Measurements from ENCODE around the gene STAM.
A peak's percentile ranks its signal among the peaks of the same experiment; 100 is the strongest.

STAM gene

DNA sequence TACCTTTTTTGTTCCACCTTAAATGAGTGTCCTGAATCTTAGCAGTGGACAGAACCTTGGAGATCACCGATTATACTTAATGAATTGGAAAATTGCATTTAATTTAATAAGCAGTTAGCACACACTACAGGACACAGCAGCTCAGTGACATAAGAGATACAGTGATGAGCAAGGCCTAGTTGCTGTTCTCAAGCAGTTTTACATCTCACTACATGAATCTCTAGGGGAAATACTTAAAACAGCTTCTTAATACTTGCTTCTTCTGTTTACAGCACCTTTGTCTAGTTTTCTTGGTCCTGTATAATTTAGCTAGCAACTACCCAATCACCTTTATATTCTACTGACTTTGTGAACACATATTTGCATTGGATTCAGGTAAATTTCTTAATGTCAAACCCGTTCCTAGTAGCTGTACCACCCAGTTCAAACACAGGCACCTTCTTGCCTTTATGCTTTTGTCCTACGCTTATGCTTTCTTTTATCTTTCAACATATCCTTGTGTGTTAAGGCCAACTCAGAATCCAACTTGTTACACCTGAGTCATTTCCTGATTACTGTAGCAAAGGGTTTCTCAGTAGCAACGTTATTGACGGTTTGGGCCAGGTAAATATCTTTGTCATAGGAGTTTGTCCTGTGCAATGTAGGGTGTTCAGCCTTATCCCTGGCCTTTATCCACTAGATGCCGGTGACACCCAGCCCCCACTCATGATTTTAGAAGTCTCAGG lies 1.8 kb downstream of the STAM start:
- DNase-seq (ENCODE audit: extremely low read depth in 1 of 2, low read depth in 1 of 2) = no peak

DNA sequence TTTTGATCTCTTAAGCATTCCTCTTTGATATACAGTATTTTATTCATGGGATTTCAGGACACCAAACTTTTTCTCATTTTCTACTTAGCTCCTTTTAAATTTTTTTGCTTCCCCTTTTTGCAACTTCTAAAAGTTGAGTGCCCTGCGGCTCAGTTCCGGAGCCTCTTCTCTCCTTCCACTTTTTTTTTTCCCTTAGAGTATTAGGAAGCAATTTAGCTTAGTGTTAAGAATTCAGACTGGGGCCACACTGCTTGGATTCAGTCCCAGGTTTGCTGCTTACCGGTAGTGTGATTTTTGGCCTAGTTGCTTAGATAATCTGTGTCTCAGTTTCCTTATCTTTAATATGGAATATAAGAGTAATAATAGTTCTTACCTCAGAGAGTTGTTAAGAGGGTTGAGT lies 3.4 kb downstream of the STAM start:
- no peak for DNase-seq (ENCODE audit: extremely low read depth in 1 of 2, low read depth in 1 of 2)

DNA sequence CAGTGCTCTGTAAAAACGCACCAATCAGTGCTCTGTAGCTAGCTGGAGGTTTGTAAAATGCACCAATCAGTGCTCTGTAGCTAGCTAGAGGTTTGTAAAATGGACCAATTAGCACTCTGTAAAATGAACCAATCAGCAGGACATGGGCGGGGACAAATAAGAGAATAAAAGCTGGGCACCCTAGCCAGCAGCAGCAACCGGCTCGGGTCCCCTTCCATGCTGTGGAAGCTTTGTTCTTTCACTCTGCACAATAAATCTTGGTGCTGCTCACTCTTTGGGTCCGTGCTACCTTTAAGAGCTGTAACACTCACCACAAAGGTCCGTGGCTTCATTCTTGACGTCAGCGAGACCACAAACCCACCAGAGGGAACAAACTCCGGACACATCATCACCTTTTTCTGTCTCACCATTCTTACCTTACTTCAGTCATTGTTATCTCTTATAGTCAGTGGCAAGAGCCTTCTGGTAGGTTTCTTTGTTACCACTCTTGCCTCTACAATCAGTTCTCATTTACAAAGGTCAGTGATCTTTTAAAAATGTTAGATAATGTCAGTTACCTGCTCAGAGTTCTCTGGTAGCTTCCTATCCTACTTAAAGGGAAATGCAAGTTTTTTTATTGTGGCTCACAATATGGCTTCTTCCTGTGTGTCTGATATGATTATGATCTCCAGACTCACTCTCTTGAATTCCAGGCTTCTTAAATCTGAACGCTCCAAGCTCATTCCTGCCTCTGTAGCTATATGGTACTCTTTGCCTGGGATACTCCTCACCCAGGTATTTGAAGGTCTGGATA lies 4.5 kb downstream of the STAM start:
- DNase-seq (ENCODE audit: extremely low read depth in 1 of 2, low read depth in 1 of 2) = peak; percentile 42 to 80

DNA sequence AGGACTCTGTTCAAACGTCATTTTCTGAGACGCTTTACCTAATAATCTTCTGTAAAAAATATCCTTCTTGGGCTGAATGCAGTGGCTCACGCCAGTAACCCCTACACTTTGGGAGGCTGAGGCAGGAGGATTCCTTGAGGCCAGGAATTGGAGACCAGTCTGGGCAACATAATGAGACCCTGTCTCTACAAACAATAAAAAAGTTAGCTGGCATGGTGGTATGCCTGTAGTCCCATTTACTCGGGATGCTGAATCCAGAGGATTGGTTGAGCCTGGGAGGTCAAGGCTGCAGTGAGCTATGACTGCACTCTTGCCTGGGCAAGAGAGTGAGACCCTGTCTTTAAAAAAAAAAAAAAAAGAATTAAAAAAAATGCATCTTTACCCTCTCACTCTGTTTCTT lies 5.1 kb downstream of the STAM start:
- no peak for DNase-seq (ENCODE audit: extremely low read depth in 1 of 2, low read depth in 1 of 2)

DNA sequence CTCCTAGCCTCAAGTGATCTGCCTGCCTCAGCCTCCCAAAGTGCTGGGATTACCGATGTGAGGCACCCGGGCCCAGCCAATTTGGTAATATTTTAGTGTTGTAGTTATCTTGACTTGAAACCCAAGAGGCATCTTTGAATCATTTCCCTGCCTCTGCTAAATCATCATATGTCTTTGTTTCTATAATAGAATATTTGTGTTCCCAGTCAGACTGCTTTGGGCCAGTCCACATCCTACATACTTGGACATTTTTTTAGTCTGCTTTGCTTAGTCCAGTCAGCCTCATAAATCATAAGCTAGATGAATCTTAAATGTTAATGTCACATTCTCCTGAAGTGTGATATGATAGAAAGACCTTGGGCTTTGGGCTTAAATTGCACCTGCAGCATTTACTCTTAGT lies 5.9 kb downstream of the STAM start:
- DNase-seq (ENCODE audit: extremely low read depth in 1 of 2, low read depth in 1 of 2) = no peak

DNA sequence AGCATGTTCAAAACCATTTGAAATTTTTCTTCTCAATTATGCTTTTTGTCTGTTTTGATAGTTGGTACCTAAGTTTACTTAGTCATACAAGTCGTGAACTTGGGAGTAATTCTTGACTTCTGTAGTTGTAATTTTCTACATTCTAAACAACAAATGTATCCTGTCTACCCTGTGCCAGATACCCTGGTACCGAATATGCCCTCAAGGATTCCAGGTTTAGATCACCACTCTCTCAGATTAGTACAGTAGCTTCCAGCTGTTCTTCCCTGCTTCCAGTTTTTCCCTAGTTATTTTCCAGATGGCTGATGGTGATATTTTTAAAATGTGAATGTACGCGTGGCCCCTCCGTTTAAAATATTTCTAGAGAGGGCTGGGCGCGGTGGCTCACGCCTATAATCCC lies 6.5 kb downstream of the STAM start:
- DNase-seq (ENCODE audit: extremely low read depth in 1 of 2, low read depth in 1 of 2) = no peak

DNA sequence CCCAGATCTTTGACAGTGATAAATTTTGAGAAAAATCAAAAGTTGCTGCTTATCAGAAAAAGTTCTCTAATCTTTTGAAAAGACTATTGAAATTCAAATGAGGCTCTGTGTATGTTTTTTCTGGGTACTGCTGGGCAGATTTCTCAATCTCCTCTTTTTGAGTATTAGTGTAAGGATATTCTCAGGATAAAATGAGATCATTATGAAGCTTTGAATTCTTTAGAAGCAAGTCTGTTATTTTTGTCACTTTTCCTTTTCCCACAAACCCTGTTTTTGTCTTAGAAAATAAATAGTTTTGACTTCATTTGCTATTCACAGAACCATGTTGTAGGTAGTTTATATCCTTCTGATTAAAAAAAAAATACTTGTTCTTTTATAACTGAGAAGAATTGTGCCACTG lies 7.9 kb downstream of the STAM start:
- DNase-seq (ENCODE audit: extremely low read depth in 1 of 2, low read depth in 1 of 2) = no peak

DNA sequence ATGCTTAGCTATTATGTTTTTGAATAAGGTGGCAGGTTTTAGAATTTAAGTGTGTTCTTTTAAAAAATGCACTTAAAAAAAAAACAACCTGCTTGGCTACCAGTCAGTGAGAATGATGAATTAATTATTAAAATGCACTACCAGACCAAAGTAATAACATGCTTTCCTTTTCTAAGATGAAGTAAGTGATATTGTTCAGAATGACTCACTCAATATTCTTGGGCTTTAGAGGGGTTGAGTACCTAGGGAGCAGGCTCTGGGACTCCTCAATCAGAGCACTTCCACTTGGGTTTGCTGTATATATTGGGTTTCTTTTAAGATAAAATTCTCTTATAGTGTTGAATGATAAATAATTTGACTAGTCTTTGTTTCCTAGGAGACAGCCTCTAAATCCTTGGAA lies 8.6 kb downstream of the STAM start:
- DNase-seq (ENCODE audit: extremely low read depth in 1 of 2, low read depth in 1 of 2) = no peak

DNA sequence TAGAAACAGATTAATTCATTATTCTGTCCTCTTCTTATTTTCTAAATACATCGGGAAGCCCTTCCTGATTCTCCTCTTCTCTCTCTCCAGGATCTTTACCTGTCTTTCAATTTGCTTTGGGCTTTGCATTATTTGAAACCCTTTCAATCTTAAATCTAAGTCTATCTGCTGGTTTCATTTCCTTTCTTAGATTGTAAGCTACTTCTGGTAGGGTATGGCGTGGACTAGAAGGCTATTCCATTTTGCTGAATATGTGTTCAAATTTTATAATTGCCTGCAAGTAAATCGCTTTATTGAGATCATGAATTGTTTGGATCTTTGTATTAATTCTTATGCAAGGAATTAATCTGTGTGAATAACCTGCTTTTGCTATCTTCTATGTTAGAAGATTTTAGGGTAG lies 11.1 kb downstream of the STAM start:
- DNase-seq (ENCODE audit: extremely low read depth in 1 of 2, low read depth in 1 of 2) = no peak

DNA sequence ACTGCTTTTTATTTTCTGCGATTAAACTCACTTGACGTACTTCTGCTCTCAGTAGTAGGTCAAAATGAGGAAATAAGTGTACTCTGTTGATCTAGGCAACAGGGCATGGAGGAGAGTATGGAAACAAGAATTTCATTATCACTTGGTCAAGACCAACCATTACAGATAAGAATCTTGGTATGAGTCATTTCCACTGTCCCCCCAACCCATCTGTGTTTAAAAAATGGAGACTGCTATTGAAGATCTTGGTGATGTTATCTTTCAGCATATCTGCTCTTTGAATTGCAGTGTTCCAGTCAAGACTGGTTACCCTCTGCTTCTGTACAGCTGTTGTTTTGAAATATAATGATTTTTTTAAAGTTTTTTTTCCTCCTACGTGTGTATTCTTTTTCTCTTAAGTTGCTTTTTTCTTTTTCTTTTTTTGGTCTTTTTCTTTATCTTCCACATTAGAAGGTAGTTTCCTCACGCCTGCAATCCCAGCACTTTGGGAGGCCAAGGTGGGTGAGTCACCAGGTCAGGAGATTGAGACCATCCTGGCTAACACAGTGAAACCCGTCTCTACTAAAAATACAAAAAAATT lies 11.7 kb downstream of the STAM start:
- DNase-seq (ENCODE audit: extremely low read depth in 1 of 2, low read depth in 1 of 2) = no peak

DNA sequence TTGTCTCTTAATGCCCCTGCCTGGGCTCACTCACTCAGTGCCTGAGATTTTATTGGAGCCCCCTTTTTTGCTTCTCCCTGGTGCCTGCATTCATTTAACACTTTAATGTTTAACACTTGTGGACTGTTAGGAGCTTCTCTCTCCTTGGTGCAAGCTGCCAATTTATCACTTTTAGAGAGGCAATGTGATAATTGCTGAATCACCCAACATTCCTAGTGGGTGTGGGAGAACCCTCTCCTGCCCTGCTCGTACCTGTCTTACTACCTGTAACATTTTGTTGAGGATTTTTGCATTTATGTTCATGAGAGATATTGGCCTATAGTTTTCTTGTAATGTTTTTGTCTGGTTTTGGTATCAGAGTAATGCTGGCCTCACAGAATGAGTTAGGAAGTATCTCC lies 13.2 kb downstream of the STAM start:
- DNase-seq (ENCODE audit: extremely low read depth in 1 of 2, low read depth in 1 of 2) = no peak

DNA sequence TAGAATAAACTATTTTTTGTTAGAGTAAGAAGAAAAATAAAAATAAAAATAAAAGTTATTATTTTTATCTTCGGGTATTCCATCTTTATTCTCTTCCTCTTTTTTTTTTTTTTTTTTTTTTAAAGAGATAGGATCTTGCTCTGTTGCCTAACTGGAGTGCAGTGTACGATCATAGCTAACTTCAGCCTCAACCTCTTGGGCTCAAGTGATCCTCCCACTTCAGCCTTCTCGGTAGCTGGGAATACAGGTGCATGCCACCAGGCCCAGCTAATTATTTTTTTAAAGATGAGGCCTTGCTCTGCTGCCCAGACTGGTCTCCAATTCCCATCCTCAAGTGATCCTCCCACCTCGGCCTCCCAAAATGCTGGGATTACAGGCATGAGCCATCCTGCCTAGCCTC lies 15.4 kb downstream of the STAM start:
- no peak for DNase-seq (ENCODE audit: extremely low read depth in 1 of 2, low read depth in 1 of 2)

DNA sequence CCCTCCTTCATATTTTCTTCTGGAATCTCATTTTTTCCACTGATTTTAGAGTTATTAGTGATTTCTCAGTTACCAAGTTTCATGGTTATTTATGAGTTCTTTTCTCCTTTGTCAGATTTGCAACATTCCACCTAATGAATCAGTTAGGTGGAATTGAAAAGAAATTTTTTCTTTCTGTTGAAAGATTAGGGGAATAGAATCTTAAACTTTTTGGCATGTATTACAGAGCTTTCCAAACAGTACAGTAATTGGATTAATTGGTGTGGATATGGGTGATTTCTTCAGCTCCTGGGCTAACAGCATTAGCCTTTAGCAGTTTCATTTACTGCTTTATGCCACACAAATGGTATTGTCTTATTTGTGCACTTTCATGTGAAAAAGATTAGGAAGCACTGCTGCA lies 17.0 kb downstream of the STAM start:
- DNase-seq (ENCODE audit: extremely low read depth in 1 of 2, low read depth in 1 of 2) = no peak

DNA sequence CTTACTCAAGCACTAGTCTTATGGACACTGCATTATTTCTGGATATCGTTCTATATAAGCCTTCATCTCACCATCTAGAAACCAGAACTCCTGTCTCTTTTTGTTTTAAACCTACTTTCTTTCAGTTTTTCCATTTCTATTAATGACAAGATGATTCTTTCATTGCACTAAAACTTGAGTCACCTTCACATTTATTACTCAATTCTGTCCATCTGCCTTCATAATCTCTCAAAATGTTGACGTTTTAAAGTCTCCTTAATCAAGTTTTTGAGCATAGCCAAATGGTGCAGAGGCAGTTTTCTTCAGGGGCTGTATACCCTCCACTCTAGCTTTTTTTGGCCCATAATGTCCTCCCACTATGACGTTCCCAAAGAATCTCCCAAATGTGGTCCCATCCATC lies 17.6 kb downstream of the STAM start:
- no peak for DNase-seq (ENCODE audit: extremely low read depth in 1 of 2, low read depth in 1 of 2)

DNA sequence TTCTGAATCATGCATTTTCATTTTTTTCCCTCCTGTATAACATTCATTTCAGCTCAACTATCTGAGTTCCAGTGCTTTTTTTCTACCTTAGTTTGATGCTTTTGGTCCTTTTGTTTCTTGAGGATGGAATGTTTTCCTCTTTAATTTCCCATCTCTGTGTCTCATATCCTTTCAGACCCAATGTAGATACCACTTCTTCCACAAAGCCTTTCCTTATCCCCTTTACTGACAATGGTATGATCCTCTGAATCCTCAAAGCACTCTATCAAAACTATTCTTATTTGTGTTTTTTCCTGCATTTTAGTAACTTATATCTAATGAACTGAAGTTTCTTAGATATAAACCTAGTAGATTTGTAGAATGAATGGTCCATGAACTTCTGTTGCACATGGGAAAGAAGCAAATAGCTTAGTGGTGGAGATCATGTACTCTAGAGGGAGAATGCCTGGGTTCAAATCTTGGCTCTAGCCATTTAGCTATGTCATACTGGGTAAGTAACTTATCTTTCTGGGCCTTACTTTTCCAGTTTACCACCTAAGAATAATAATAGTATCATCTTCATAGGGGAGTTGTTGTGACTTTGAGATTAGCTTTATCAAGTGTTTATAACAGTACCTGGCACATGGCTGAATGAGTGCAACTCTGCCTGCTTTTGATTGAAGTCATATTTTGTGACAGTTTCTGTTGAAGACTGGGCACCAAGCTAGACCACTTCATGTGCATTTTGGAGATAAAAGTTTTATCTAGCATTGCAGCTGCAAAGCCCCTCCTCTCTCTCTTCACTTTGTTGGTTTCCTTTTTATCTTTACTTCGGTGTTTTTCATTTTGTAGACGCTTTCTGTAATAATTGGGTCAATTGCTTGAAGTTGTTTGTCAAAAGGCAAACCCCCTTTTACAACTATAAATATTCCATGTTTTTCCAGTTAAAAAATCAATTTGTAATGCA lies 18.5 kb downstream of the STAM start:
- no peak for DNase-seq (ENCODE audit: extremely low read depth in 1 of 2, low read depth in 1 of 2)

DNA sequence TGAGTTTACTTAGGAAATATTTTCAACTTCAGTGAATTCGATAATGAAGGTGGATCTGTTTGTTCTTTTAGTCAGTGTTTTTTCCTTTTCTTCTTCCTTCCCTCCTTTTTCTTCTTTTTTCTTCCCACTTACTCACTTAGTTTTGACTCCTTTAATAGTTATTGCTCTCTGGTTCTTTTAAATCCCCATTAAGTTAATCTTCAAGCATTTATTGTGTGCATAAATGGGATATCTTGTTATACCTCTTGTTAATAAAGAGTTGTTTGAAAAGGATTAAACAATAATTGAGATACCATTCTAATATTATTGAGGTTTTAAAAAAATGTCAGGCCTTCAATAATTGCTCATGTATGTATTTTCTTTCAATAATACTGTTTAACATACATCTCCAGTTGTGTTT lies 19.5 kb downstream of the STAM start:
- no peak for DNase-seq (ENCODE audit: extremely low read depth in 1 of 2, low read depth in 1 of 2)

DNA sequence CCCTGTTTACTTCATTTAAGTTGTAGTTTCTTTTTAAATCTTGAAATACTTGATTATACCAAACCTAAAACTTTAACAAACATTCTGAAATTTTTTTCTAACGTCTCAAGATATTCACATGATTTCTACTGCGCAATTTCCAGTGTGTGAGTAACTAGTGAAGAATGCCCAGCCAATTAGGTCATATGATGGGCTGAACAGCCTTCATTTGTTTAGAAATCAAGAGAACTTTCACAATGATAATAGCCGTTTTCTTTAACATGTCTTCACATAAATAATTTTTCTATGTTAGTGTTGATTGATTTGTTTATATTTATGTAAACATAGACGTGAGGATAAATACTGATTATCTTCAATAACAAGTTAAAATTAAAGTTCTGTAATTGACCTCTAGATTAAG lies 21.8 kb downstream of the STAM start:
- no peak for DNase-seq (ENCODE audit: extremely low read depth in 1 of 2, low read depth in 1 of 2)

DNA sequence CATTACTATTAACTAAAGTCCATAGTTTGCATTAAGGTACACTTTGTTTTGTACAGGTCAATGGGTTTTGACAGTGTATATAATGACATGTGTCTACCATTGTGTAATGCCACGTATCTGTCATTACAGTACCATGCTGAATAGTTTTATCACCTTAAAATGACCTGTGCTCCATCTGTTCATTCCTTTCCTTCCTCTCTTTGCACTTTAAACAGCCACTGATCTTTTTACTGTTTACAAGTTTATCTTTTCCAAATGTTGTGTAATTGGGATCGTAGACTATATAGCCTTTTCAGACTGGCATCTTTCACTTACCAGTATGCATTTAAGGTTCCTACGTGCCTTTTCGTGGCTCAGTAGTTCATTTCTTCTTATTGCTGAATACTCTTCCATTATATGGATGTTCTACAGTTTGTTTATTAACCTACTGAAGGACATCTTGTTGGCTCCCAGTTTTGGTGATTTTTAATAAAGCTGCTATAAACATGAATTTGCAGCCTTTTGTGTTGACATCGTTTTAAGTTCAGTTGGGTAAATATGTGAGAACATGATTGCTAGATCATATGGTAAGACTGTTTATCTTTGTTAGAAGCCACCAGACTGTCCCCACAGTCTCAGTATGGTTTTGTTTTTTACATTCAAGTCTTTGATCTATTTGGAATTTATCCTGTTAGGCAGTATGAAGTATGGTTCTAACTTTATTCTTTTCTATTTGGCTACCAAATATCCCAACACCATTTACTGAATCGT lies 24.7 kb downstream of the STAM start:
- no peak for DNase-seq (ENCODE audit: extremely low read depth in 1 of 2, low read depth in 1 of 2)

DNA sequence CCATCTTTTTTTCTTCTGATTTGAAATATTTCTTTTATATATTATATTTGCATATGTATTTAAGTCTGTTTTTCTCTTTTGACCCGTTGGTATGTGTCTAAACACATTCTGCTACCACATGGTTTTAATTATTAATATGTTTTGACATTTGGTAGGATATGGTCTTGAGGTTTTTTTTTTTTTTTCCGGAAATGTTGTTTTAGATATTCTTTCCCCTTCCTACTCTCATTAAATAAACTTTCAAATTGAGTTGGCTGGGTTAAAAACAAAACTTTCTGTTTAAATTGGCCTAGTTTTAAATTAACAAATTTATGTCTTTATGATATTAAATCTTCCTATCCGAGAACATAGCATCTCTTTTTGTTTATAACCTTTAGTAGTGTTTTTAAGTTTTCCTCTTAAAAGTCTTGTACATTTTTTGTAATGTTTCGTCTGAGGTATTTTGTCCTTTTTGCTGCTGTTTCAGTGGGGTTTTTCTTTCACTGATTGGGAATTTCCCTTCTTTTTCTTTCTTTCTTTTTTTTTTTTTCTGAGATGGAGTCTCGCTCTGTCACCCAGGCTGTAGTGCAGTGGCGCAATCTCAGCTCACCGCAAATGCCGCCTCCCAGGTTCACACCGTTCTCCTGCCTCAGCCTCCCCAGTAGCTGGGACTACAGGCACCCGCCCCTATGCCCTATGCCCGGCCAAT lies 25.4 kb downstream of the STAM start:
- peak in 1 of 2 donors; percentile 27 for DNase-seq (ENCODE audit: extremely low read depth in 1 of 2, low read depth in 1 of 2)

DNA sequence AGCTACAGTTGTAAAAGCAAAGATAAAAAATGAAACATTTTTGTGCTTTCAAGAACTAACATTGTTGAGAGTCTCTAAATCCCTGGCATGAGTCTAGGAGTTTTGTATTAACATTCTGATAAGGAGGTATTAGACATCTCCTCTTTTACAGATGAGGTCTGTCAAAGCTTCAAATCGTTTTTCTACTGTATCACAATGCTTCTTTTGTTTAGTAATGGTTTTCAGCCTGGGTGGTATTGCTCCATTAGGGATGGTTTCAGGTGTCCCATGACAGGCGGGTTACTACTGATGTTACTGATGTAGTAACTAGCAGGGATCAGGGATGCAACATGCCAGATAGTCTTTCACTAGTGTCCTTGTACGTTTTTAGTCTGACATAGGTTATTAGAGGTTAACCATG lies 27.4 kb downstream of the STAM start:
- DNase-seq (ENCODE audit: extremely low read depth in 1 of 2, low read depth in 1 of 2) = no peak

All from stimulated activated CD8-positive, alpha-beta memory T cell treated with anti-CD3 and anti-CD28 coated beads, Interleukin-7, amount 100 ng/mL, for 48 hours (primary cell).